Measurements from ENCODE around the gene FOLR2. TPM values are rescaled to one million over a fixed set of nuclear protein-coding genes. Genes with fewer than 3 reads are reported as not detected.

Gene FOLR2
- total and polyA plus RNA-seq, 2 of the 8 experiments (the other 6 are each of a cell fraction or from before 2014, with no cell fraction given): not detected

DNA sequence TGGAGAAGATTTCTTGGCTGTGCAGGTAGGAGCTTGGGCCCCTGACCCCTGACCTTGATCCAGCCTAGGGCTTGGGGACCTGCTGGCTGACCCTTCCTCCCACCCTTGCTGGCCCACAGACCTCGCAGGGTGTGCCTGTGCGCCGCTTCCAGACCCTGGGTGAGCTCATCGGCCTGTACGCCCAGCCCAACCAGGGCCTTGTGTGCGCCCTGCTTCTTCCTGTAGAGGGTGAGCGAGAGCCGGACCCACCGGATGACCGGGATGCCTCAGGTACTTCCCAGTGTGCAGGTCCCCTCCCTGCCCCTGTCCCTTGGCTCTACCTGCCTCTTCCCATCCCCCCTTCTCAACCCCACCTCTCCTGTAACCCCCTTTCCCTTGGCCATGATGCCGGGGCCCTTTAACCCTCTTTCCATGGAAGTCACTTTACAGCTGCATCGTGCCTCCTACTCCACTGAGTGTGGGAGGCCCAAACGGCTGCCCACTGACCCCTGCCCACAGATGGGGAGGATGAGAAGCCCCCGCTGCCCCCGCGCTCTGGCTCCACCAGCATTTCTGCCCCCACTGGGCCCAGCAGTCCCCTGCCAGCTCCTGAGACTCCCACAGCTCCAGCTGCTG is 11.7 kb downstream of the FOLR2 start:
- H3K27me3 ChIP-seq (replicated peaks in 1 of 4; ENCODE audit: control insufficient read depth in 3 of 4, extremely low read depth in 1 of 4, insufficient read depth in 3 of 4, low read length in 3 of 4): no peaks in the 10 kb centered on the region
- no peak overlapping the region for H2BK20ac ChIP-seq (ENCODE audit: low read length)
- no peak overlapping the region for H3K27ac ChIP-seq (ENCODE audit: low read depth, low read length)
- no peak overlapping the region for H3K4me3 ChIP-seq (ENCODE audit: extremely low read depth in 1 of 4, insufficient read depth in 2 of 4, low read depth in 3 of 4, low read length in 4 of 4)
- no peak overlapping the region for H4K91ac ChIP-seq (replicated peaks; ENCODE audit: insufficient read length, low read length)
- H3K14ac ChIP-seq (ENCODE audit: insufficient read length): no peak overlapping the region
- no peak overlapping the region for H2BK5ac ChIP-seq (ENCODE audit: low read depth, low read length)
- no peak overlapping the region for H2BK120ac ChIP-seq (replicated peaks; ENCODE audit: low read depth, low read length)
- H4K5ac ChIP-seq (ENCODE audit: insufficient read length, low read depth, low read length): no peak overlapping the region
- H3K36me3 ChIP-seq (ENCODE audit: control insufficient read depth in 2 of 4, insufficient read depth in 4 of 4, low read length in 3 of 4): peaks cover 18 to 51% (median 38%) of the 10 kb centered on the region in 4 experiments
- ChIA-PET POLR2A (ENCODE audit: partially characterized antibody) (interaction anchor here (0.7 to 9.9 kb wide), 3 partner anchors 9 to 122 kb away, joined by 3 to 160 read pairs (median 3); no protein-coding TSS in a partner anchor), CTCF (ENCODE audit: partially characterized antibody) (interaction anchor here (0.6 to 8.3 kb wide), 11 partner anchors 8 to 417 kb away, joined by 3 to 72 read pairs (median 4); no protein-coding TSS in a partner anchor)
- H2AFZ ChIP-seq (ENCODE audit: low read length): no peak overlapping the region
- H2AK5ac ChIP-seq (ENCODE audit: low read depth, low read length): no peak overlapping the region
- H3K18ac ChIP-seq (ENCODE audit: extremely low read depth, low read length): no peak overlapping the region
- peaks cover 10 to 22% of the 10 kb centered on the region in 2 experiments for H4K20me1 ChIP-seq (replicated peaks in 1 of 2; ENCODE audit: control insufficient read depth in 1 of 2, insufficient read depth in 2 of 2, low read length in 2 of 2)
- peaks cover 0 to 11% of the 10 kb centered on the region in 2 experiments; a peak in 2 of 4 replicates for H3K79me2 ChIP-seq (ENCODE audit: control insufficient read depth in 1 of 2, insufficient read depth in 2 of 2, low read length in 2 of 2)
- no peak for DNase-seq (ENCODE audit: low read depth in 1 of 2, low spot score in 2 of 2)
- H3K56ac ChIP-seq (replicated peaks; ENCODE audit: insufficient read length, low read depth, low read length): no peak overlapping the region
- H3K23ac ChIP-seq (ENCODE audit: insufficient read length): no peak overlapping the region
- H3K79me1 ChIP-seq (ENCODE audit: low read depth, low read length): peaks cover 10% of the 10 kb centered on the region
- no peak overlapping the region for H2BK15ac ChIP-seq (ENCODE audit: low read length)
- H3K4ac ChIP-seq (replicated peaks; ENCODE audit: insufficient read length, low read depth, low read length): no peak overlapping the region
- H3K9me3 ChIP-seq (ENCODE audit: insufficient read depth in 2 of 2, low read depth in 1 of 2, low read length in 1 of 2): no peaks in the 10 kb centered on the region
- 91% methylated on average over 14 of the region's 16 CpGs; no CpG with 5 or more reads in 1 of the 2 experiments for WGBS, 2 experiments (ENCODE audit: extremely low coverage in 1 of 2, insufficient coverage in 1 of 2, insufficient read length in 1 of 2, insufficient replicate concordance in 2 of 2, low coverage in 1 of 2, low lambda C conversion rate in 2 of 2, missing lambda C conversion rate in 1 of 2)
- H3K4me2 ChIP-seq (ENCODE audit: insufficient read depth in 1 of 2, low read depth in 2 of 2, low read length in 2 of 2): no peak overlapping the region
- no peak overlapping the region for H3K9ac ChIP-seq (replicated peaks in 1 of 4; ENCODE audit: extremely low read depth in 1 of 4, low read depth in 3 of 4, low read length in 3 of 4)
- H2BK12ac ChIP-seq (ENCODE audit: low read depth, low read length): no peak overlapping the region
- H3K4me1 ChIP-seq (replicated peaks in 1 of 4; ENCODE audit: control insufficient read depth in 3 of 4, insufficient read depth in 4 of 4, low read length in 3 of 4): peaks cover 0 to 5% (median 3%) of the 10 kb centered on the region in 4 experiments; a peak in 4 of 7 replicates
- FAIRE-seq: no peak
- peak overlapping the region; percentile 35; the same call in 1 of the 2 replicates for H4K8ac ChIP-seq (ENCODE audit: extremely low read depth, insufficient read depth, low read length)
- H3K23me2 ChIP-seq (ENCODE audit: low read depth, low read length): peaks cover 15% of the 10 kb centered on the region
- TF ChIP-seq RAD21 (IDR thresholded peaks at IDR 0.05 in 1 of 2, conservative IDR thresholded peaks at IDR 0.05 in 1 of 2; ENCODE audit: low read depth in 2 of 2, low read length in 2 of 2) (0 out of 4 replicates have a peak, but pooled peaks of 1 of the 2 experiments have one; percentile 2), NANOG (IDR thresholded peaks at IDR 0.05; ENCODE audit: insufficient read depth, low read depth, low read length, poor library complexity, severe bottlenecking) (no peak), CBX5 (IDR thresholded peaks at IDR 0.05; ENCODE audit: low read depth, low read length) (no peak), CHD1 (IDR thresholded peaks at IDR 0.05; ENCODE audit: low read depth, low read length) (no peak), CEBPB (IDR thresholded peaks at IDR 0.05; ENCODE audit: low read depth, low read length) (no peak)
- TF ChIP-seq, protein P1, sequence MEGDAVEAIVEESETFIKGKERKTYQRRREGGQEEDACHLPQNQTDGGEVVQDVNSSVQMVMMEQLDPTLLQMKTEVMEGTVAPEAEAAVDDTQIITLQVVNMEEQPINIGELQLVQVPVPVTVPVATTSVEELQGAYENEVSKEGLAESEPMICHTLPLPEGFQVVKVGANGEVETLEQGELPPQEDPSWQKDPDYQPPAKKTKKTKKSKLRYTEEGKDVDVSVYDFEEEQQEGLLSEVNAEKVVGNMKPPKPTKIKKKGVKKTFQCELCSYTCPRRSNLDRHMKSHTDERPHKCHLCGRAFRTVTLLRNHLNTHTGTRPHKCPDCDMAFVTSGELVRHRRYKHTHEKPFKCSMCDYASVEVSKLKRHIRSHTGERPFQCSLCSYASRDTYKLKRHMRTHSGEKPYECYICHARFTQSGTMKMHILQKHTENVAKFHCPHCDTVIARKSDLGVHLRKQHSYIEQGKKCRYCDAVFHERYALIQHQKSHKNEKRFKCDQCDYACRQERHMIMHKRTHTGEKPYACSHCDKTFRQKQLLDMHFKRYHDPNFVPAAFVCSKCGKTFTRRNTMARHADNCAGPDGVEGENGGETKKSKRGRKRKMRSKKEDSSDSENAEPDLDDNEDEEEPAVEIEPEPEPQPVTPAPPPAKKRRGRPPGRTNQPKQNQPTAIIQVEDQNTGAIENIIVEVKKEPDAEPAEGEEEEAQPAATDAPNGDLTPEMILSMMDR (IDR thresholded peaks at IDR 0.05; ENCODE audit: control extremely low read depth in 1 of 3, insufficient read depth in 1 of 3, low read depth in 1 of 3, low read length in 3 of 3): peak in 1 of 3 experiments; percentile 24; a peak in 1 of 4 replicates
- TF ChIP-seq, protein P2, sequence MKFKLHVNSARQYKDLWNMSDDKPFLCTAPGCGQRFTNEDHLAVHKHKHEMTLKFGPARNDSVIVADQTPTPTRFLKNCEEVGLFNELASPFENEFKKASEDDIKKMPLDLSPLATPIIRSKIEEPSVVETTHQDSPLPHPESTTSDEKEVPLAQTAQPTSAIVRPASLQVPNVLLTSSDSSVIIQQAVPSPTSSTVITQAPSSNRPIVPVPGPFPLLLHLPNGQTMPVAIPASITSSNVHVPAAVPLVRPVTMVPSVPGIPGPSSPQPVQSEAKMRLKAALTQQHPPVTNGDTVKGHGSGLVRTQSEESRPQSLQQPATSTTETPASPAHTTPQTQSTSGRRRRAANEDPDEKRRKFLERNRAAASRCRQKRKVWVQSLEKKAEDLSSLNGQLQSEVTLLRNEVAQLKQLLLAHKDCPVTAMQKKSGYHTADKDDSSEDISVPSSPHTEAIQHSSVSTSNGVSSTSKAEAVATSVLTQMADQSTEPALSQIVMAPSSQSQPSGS (IDR thresholded peaks at IDR 0.05; ENCODE audit: low read length): no peak

All from H1 (cell line).